ENCODE measurements around the gene EEF1AKMT1.

DNA sequence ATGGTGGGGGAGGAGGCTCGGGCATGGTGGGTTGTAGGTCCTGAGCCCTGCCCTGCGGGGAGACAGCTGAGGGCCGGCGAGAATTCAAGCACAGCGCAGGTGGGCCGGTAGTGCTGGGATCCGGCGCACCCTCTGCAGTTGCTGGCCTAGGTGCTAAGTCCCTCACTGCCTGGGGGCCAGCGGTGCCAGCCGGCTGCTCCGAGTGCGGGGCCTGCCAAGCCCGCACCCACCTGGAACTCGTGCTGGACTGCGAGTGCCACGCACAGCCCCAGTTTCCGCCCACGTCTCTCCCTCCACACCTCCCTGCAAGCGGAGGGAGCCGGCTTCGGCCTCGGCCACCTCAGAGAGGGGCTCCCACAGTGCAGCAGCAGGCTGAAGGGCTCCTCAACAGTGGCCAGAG lies 33.7 kb downstream of the EEF1AKMT1 start:
- TF ChIP-seq, protein P1, sequence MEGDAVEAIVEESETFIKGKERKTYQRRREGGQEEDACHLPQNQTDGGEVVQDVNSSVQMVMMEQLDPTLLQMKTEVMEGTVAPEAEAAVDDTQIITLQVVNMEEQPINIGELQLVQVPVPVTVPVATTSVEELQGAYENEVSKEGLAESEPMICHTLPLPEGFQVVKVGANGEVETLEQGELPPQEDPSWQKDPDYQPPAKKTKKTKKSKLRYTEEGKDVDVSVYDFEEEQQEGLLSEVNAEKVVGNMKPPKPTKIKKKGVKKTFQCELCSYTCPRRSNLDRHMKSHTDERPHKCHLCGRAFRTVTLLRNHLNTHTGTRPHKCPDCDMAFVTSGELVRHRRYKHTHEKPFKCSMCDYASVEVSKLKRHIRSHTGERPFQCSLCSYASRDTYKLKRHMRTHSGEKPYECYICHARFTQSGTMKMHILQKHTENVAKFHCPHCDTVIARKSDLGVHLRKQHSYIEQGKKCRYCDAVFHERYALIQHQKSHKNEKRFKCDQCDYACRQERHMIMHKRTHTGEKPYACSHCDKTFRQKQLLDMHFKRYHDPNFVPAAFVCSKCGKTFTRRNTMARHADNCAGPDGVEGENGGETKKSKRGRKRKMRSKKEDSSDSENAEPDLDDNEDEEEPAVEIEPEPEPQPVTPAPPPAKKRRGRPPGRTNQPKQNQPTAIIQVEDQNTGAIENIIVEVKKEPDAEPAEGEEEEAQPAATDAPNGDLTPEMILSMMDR (conservative IDR thresholded peaks at IDR 0.05 in 1 of 2, IDR thresholded peaks at IDR 0.05 in 1 of 2; ENCODE audit: low read depth in 1 of 2, low read length in 2 of 2): no peak
- TF ChIP-seq EZH2 (IDR thresholded peaks at IDR 0.05; ENCODE audit: low read length, missing control alignments): no peak

All from fibroblast of lung (primary cell).